ENCODE data around the gene NPVF. TPM values are rescaled to one million over a fixed set of nuclear protein-coding genes. Genes with fewer than 3 reads are reported as not detected.

Gene NPVF, protein sequence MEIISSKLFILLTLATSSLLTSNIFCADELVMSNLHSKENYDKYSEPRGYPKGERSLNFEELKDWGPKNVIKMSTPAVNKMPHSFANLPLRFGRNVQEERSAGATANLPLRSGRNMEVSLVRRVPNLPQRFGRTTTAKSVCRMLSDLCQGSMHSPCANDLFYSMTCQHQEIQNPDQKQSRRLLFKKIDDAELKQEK
- not detected for total RNA-seq

DNA sequence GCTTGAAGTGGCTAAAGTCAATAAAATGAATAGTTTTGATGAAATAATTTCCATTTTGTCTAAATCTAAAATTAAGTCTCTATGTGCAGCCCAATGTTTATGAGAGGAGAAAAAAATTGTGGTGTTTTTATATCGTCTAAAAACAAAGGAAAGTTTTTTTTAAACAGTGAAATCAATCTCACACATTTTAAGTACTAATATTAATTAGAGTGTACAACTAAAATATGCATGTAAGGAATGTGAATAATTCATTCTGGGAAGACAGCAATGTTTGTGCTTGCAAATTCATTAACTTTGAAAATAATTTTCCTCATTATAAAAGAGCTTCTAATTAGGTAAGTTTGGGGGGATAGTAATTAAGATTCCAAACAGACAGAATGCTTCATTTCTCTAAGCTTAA is at the start of gene NPVF:
Gene NPVF, minus strand, starts transcription at position 101 of the 400 bp plus-strand sequence. Its CDS starts 47 bp downstream, at position 54.
- H3K4me1 ChIP-seq, result no peaks in the 10 kb centered on the region
- no peak within 1 kb of the TSS for H3K27ac ChIP-seq
- DNase-seq (ENCODE audit: extremely low spot score in 2 of 2), result no peak
- no peak within 1 kb of the TSS for H3K4me3 ChIP-seq
- intact Hi-C loops (cut with DNase I), result no loop called here
- no peaks in the 10 kb centered on the region for H3K36me3 ChIP-seq
- H3K27me3 ChIP-seq, result no peaks in the 10 kb centered on the region
- TF ChIP-seq POLR2AphosphoS5 (IDR thresholded peaks at IDR 0.05; ENCODE audit: insufficient read depth in 1 of 2, low read depth in 1 of 2) (no peak), POLR2A (IDR thresholded peaks at IDR 0.05) (no peak)
- TF ChIP-seq, protein P1, sequence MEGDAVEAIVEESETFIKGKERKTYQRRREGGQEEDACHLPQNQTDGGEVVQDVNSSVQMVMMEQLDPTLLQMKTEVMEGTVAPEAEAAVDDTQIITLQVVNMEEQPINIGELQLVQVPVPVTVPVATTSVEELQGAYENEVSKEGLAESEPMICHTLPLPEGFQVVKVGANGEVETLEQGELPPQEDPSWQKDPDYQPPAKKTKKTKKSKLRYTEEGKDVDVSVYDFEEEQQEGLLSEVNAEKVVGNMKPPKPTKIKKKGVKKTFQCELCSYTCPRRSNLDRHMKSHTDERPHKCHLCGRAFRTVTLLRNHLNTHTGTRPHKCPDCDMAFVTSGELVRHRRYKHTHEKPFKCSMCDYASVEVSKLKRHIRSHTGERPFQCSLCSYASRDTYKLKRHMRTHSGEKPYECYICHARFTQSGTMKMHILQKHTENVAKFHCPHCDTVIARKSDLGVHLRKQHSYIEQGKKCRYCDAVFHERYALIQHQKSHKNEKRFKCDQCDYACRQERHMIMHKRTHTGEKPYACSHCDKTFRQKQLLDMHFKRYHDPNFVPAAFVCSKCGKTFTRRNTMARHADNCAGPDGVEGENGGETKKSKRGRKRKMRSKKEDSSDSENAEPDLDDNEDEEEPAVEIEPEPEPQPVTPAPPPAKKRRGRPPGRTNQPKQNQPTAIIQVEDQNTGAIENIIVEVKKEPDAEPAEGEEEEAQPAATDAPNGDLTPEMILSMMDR (IDR thresholded peaks at IDR 0.05), result no peak
- no peaks in the 10 kb centered on the region for H3K9me3 ChIP-seq

DNA sequence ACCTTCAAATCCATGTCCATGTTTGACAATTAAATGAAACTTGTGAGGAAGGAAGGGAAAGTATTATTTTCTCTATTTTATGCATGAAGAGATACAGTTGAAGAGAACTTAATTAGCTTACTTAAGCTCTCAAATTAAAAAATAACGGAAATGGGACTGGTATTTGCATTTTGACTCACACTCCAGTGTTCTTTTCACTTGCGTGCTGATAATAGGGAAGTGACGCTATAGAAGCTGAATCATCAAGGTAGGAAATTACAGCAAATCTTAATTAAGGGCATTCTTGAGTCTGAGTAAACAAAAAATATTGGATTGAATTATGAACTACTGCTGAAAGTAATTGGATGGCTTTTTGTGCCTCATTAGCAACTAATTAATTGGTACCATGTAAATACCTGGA is 44.0 kb upstream of the NPVF start:
- no peaks in the 10 kb centered on the region for H3K27me3 ChIP-seq
- no peak for TF ChIP-seq POLR2A (IDR thresholded peaks at IDR 0.05)
- TF ChIP-seq, protein P1 (IDR thresholded peaks at IDR 0.05), result no peak
- TF ChIP-seq POLR2AphosphoS5 (IDR thresholded peaks at IDR 0.05; ENCODE audit: insufficient read depth in 1 of 2, low read depth in 1 of 2), result no peak
- H3K36me3 ChIP-seq, result no peaks in the 10 kb centered on the region
- intact Hi-C loops (cut with DNase I), result no loop called here
- H3K27ac ChIP-seq, result no peak overlapping the region
- H3K4me3 ChIP-seq, result no peak overlapping the region
- H3K9me3 ChIP-seq, result no peaks in the 10 kb centered on the region
- H3K4me1 ChIP-seq, result no peaks in the 10 kb centered on the region
- no peak for DNase-seq (ENCODE audit: extremely low spot score in 2 of 2)

DNA sequence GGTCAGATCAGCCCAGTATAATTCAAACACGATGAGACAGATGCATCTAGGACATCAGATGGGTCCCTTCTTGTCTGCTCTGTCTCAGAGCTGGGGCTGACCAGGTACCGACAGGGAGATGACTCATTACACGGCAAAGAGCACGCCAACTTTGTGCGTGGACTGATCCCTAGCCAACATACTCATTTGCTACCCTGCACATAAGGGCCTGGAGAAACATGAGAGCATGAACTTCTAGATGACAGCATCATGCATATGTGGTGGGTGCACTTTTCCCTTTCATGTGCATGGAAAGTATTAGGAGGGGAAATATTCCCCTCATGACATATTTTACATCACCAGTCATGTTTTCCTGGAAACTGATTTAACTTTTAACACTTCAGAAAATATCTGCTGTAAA is 35.1 kb upstream of the NPVF start:
- intact Hi-C loops (cut with DNase I), result loop anchor here (5.0 kb wide), 2 partner anchors 124 to 304 kb away; no protein-coding TSS in a partner anchor
- Histone ChIP-seq H3K27me3 (no peaks in the 10 kb centered on the region), H3K36me3 (no peaks in the 10 kb centered on the region), H3K4me3 (no peak overlapping the region), H3K9me3 (no peaks in the 10 kb centered on the region), H3K27ac (no peak overlapping the region), H3K4me1 (peaks cover 14% of the 10 kb centered on the region)
- no peak for DNase-seq (ENCODE audit: extremely low spot score in 2 of 2)
- TF ChIP-seq, protein P1 (IDR thresholded peaks at IDR 0.05), result no peak
- no peak for TF ChIP-seq POLR2A (IDR thresholded peaks at IDR 0.05)
- no peak for TF ChIP-seq POLR2AphosphoS5 (IDR thresholded peaks at IDR 0.05; ENCODE audit: insufficient read depth in 1 of 2, low read depth in 1 of 2)

DNA sequence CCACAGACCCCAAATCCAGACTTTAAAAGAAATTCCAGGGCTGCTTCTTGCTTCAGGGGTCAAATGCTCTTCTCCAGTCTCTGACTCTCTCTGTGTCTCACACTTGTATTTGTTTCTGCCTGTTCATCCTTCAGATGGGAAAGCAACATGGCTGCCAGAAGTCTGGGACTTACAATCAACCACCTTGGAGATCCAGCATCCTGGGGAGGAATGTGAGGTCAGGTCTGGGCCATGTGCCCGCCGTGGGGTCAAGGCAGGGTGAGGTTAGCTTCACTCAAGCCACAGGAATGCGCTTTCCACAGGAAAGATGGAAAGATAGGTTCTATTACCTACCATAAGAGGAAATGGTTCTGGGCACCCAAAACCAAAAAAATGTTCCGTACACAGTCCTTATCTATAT is 34.3 kb upstream of the NPVF start:
- intact Hi-C loops (cut with DNase I), result loop anchor here (5.0 kb wide), 2 partner anchors 125 to 305 kb away; no protein-coding TSS in a partner anchor
- DNase-seq (ENCODE audit: extremely low spot score in 2 of 2), result no peak
- H3K27ac ChIP-seq, result no peak overlapping the region

More for the DNA sequence above, 34.3 kb upstream of the NPVF start:
- Histone ChIP-seq H3K9me3 (no peaks in the 10 kb centered on the region), H3K4me1 (peaks cover 14% of the 10 kb centered on the region), H3K36me3 (no peaks in the 10 kb centered on the region), H3K27me3 (no peaks in the 10 kb centered on the region), H3K4me3 (no peak overlapping the region)
- no peak for TF ChIP-seq POLR2AphosphoS5 (IDR thresholded peaks at IDR 0.05; ENCODE audit: insufficient read depth in 1 of 2, low read depth in 1 of 2)
- TF ChIP-seq, protein P1 (IDR thresholded peaks at IDR 0.05), result no peak
- no peak for TF ChIP-seq POLR2A (IDR thresholded peaks at IDR 0.05)
